K562 (cell line): Measurements from ENCODE around the gene FIS1. TPM values are rescaled to one million over a fixed set of nuclear protein-coding genes. Genes with fewer than 3 reads are reported as not detected.

Source experiments
- CTBP1 ChIP-seq: fragments of 450-650 bp; IDR thresholded peaks from 2 replicates; pipeline ENCODE4 v1.6.1; 2016; ENCODE audit warnings: borderline replicate concordance
- ELF4 ChIP-seq: fragments of 450-650 bp; formaldehyde crosslinking; IDR thresholded peaks from 2 replicates; pipeline ENCODE4 v1.4.0; 2022; ENCODE audit warnings: missing genetic modification characterization
- FOXA1 ChIP-seq: fragments of 450-650 bp; IDR thresholded peaks from 2 replicates; pipeline ENCODE4 v1.6.1; 2016; ENCODE audit warnings: mild to moderate bottlenecking, borderline replicate concordance
- GATA2 ChIP-seq: sonication (generic); formaldehyde crosslinking; IDR thresholded peaks from 2 replicates; pipeline ENCODE4 v1.4.0; 2020; ENCODE audit warnings: mild to moderate bottlenecking, missing genetic modification reagents
- KDM1A ChIP-seq, 2 experiments: fragments of 450-650 bp; IDR thresholded peaks; 2 replicates each; pipeline ENCODE4 v1.6.1; 2016; ENCODE audit warnings: mild to moderate bottlenecking in 2 of 2
- NELFE ChIP-seq: IDR thresholded peaks from 2 replicates; pipeline ENCODE4 v1.6.1; 2011; ENCODE audit warnings: mild to moderate bottlenecking; ENCODE audit not compliant: insufficient read depth, insufficient read length
- NFXL1 ChIP-seq: fragments of 450-650 bp; formaldehyde crosslinking; IDR thresholded peaks from 2 replicates; pipeline ENCODE4 v1.4.0; 2021; ENCODE audit warnings: mild to moderate bottlenecking
- NONO ChIP-seq, 2 experiments: fragments of 200-400 bp in 1 of 2; fragments of 450-650 bp in 1 of 2; formaldehyde crosslinking in 1 of 2; IDR thresholded peaks; 2 replicates each; pipeline ENCODE4 v1.6.1; 2017; ENCODE audit warnings: low read depth in 2 of 2, mild to moderate bottlenecking in 2 of 2, moderate library complexity in 2 of 2, low read length in 1 of 2
- NR2C1 ChIP-seq, 2 experiments: fragments of 450-650 bp; IDR thresholded peaks; 2 replicates each; pipeline ENCODE4 v1.6.1; 2017; ENCODE audit warnings: mild to moderate bottlenecking in 2 of 2, antibody characterized with exemption in 1 of 2, inconsistent platforms in 1 of 2, missing compliant biosample characterization in 1 of 2, missing genetic modification characterization in 1 of 2
- NR2F6 ChIP-seq: fragments of 450-650 bp; formaldehyde crosslinking; IDR thresholded peaks from 2 replicates; pipeline ENCODE4 v1.4.0; 2020; ENCODE audit warnings: mild to moderate bottlenecking
- PURB ChIP-seq: sonication (generic); formaldehyde crosslinking; IDR thresholded peaks from 2 replicates; pipeline ENCODE4 v1.9.0; 2021; ENCODE audit warnings: low read depth, mild to moderate bottlenecking, missing genetic modification reagents
- SAFB2 ChIP-seq: fragments of 200-400 bp; formaldehyde crosslinking; IDR thresholded peaks from 2 replicates; pipeline ENCODE4 v1.6.1; 2018; ENCODE audit warnings: borderline replicate concordance, low read length, low read depth, moderate library complexity; ENCODE audit not compliant: severe bottlenecking
- SIN3A ChIP-seq, 2 experiments: fragments of 150-350 bp in 1 of 2; IDR thresholded peaks; 2 replicates each; pipeline ENCODE4 v1.6.1; 2011 to 2016; ENCODE audit warnings: borderline replicate concordance in 2 of 2, low read depth in 2 of 2, low read length in 2 of 2, mild to moderate bottlenecking in 2 of 2, moderate library complexity in 2 of 2; ENCODE audit not compliant: control insufficient read depth in 1 of 2
- SLC30A9 ChIP-seq: fragments of 250-450 bp; sonication (Bioruptor Pico); IDR thresholded peaks from 2 replicates; pipeline ENCODE4 v1.8.0; 2022; ENCODE audit warnings: mild to moderate bottlenecking, moderate library complexity
- TCFL5 ChIP-seq: fragments of 250-450 bp; sonication (Bioruptor Pico); conservative IDR thresholded peaks from 2 replicates; pipeline ENCODE4 v1.6.1; 2021; ENCODE audit warnings: mild to moderate bottlenecking, moderate library complexity, matching md5 sums
- ZNF175 ChIP-seq: fragments of 200-800 bp; sonication (Bioruptor generic); IDR thresholded peaks from 2 replicates; pipeline ENCODE4 v1.6.1; 2016; ENCODE audit warnings: low read depth, mild to moderate bottlenecking, missing genetic modification characterization, missing compliant biosample characterization
- ZNF232 ChIP-seq: sonication (generic); formaldehyde crosslinking; IDR thresholded peaks from 2 replicates; pipeline ENCODE4 v1.8.0; 2022; ENCODE audit warnings: mild to moderate bottlenecking, missing genetic modification reagents
- ZNF274 ChIP-seq: IDR thresholded peaks from 2 replicates; pipeline ENCODE4 v1.6.1; 2011; ENCODE audit warnings: low read depth, mild to moderate bottlenecking, low read length, moderate library complexity, borderline replicate concordance
- ZNF282 ChIP-seq: sonication (generic); formaldehyde crosslinking; IDR thresholded peaks from 2 replicates; pipeline ENCODE4 v1.8.1; 2023; ENCODE audit warnings: missing genetic modification reagents
- ZNF445 ChIP-seq: fragments of 250-450 bp; sonication (Bioruptor Pico); IDR thresholded peaks from 2 replicates; pipeline ENCODE4 v1.4.0; 2020; ENCODE audit warnings: low read depth, mild to moderate bottlenecking, moderate library complexity
- ZNF57 ChIP-seq: fragments of 450-650 bp; formaldehyde crosslinking; IDR thresholded peaks from 2 replicates; pipeline ENCODE4 v1.4.0; 2020; ENCODE audit warnings: mild to moderate bottlenecking, moderate library complexity
- ZNF717 ChIP-seq: fragments of 250-450 bp; sonication (Bioruptor Pico); IDR thresholded peaks from 2 replicates; pipeline ENCODE4 v1.5.0; 2021
- ZNF785 ChIP-seq: fragments of 250-450 bp; sonication (Bioruptor Pico); IDR thresholded peaks from 2 replicates; pipeline ENCODE4 v1.4.0; 2020; ENCODE audit warnings: mild to moderate bottlenecking
- polyA plus RNA-seq, 8 experiments: library from polyadenylated mRNA; depleted of rRNA in 4 of 8; stranded (reverse) in 5 of 8; unstranded in 3 of 8; fragments of >200 nt; fragmentation: Nextera tagmentation in 2 of 8; fragmentation: Illumina TruSeq in 1 of 8; extraction: Ambion mirVana in 2 of 8; extraction: Trizol in 1 of 8; gene quantifications; 2 replicates each; pipeline versions ENCODE4 v1.2.1 to v1.2.3, GENCODE V29; 2011 to 2014; ENCODE audit warnings: inconsistent platforms in 1 of 8, missing spikeins in 1 of 8
- total RNA-seq, 7 experiments: library from RNA; depleted of rRNA in 6 of 7; stranded (reverse); fragments of >200 nt in 6 of 7; fragmentation: Illumina TruSeq in 2 of 7; extraction: Trizol in 2 of 7; gene quantifications; 2 replicates each; pipeline versions ENCODE4 v1.2.1 to v1.2.3, GENCODE V29; 2011 to 2021; ENCODE audit warnings: low replicate concordance in 1 of 7
- TF ChIP-seq, protein P1 (sequence below): fragments of 250-450 bp; sonication (Bioruptor Pico); IDR thresholded peaks from 2 replicates; pipeline ENCODE4 v1.4.0; 2020
- TF ChIP-seq, protein P2 (sequence below): sonication (generic); formaldehyde crosslinking; IDR thresholded peaks from 2 replicates; pipeline ENCODE4 v1.8.0; 2022; ENCODE audit warnings: mild to moderate bottlenecking, missing genetic modification reagents
- TF ChIP-seq, protein P3 (sequence below): fragments of 450-650 bp; IDR thresholded peaks from 2 replicates; pipeline ENCODE4 v1.6.1; 2016; ENCODE audit warnings: borderline replicate concordance

Gene FIS1
- total and polyA plus RNA-seq, 9 of the 15 experiments (the other 6 are each of a cell fraction or from before 2014, with no cell fraction given), result 86.0 to 257 (median 144) TPM

DNA sequence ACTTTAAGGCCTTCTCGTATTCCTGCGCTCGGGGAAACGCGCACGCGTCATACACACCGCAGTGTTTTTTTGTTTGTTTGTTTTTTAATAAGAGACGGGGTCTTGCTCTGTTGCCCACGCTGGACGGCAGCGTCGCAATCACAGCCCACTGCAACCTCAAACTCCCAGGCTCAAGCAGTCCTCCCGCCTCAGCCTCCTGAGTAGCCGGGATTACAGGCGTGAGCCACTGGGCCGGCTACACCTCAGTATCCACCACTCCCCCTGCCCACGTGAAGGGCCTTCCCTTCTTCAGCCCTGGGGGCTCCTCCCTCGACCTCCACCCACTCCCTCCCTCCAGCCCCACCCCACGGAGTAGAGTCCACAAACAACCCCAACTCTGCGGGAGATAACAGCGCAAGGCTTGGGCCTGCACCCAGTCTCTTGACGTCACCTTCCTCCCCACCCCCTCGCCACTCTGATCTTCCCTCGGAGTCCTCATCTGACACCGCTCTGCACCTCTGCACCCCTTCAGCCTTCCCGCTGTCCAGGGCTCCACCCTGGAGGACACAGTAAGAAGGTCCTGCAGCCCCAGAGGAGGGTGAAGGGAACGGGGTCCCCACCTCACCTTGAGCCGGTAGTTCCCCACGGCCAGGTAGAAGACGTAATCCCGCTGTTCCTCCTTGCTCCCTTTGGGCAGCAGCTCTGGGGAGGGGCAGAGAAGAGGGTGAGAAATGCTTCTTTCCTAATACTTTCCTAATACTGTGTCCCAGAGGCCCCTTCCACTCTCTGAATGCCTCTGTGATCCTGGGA lies 4.5 kb downstream of the FIS1 start (continued):
- TF ChIP-seq, protein P1, sequence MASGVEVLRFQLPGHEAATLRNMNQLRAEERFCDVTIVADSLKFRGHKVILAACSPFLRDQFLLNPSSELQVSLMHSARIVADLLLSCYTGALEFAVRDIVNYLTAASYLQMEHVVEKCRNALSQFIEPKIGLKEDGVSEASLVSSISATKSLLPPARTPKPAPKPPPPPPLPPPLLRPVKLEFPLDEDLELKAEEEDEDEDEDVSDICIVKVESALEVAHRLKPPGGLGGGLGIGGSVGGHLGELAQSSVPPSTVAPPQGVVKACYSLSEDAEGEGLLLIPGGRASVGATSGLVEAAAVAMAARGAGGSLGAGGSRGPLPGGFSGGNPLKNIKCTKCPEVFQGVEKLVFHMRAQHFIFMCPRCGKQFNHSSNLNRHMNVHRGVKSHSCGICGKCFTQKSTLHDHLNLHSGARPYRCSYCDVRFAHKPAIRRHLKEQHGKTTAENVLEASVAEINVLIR (CRISPR knock-in tag), result no peak
- TF ChIP-seq NR2C1 (IDR thresholded peaks at IDR 0.05), result no peak
- TF ChIP-seq NR2C1 (tag; IDR thresholded peaks at IDR 0.05), result no peak
- TF ChIP-seq GATA2, result 0 out of 2 replicates have a peak, but pooled peaks have one; percentile 43
- TF ChIP-seq NONO (IDR thresholded peaks at IDR 0.05; ENCODE audit: low read depth in 2 of 2, low read length in 1 of 2), result no peak
- TF ChIP-seq ZNF232 (CRISPR knock-in tag), result no peak
- no peak for TF ChIP-seq PURB
- TF ChIP-seq, protein P2, sequence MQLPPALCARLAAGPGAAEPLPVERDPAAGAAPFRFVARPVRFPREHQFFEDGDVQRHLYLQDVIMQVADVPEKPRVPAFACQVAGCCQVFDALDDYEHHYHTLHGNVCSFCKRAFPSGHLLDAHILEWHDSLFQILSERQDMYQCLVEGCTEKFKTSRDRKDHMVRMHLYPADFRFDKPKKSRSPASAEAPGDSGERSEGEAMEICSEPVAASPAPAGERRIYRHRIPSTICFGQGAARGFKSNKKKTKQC (CRISPR knock-in tag), result no peak
- no peak for TF ChIP-seq ZNF175 (CRISPR knock-in tag)
- TF ChIP-seq SIN3A (IDR thresholded peaks at IDR 0.05; ENCODE audit: borderline replicate concordance in 2 of 2, control insufficient read depth in 1 of 2, low read depth in 2 of 2, low read length in 2 of 2), result no peak; a peak in 1 of 4 replicates
- no peak for TF ChIP-seq NR2F6 (CRISPR knock-in tag)
- TF ChIP-seq ELF4, result no peak
- TF ChIP-seq KDM1A (IDR thresholded peaks at IDR 0.05), result peak in 1 of 2 experiments; percentile 56; a peak in 3 of 4 replicates
- TF ChIP-seq SLC30A9 (CRISPR knock-in tag), result no peak
- TF ChIP-seq ZNF785 (CRISPR knock-in tag), result no peak
- TF ChIP-seq ZNF57, result no peak
- no peak for TF ChIP-seq TCFL5 (CRISPR knock-in tag)
- no peak for TF ChIP-seq FOXA1
- TF ChIP-seq ZNF274, result no peak
- TF ChIP-seq SAFB2, result no peak
- TF ChIP-seq ZNF445 (CRISPR knock-in tag), result no peak
- TF ChIP-seq ZNF282 (CRISPR knock-in tag), result no peak
- no peak for TF ChIP-seq CTBP1
- TF ChIP-seq, protein P3, sequence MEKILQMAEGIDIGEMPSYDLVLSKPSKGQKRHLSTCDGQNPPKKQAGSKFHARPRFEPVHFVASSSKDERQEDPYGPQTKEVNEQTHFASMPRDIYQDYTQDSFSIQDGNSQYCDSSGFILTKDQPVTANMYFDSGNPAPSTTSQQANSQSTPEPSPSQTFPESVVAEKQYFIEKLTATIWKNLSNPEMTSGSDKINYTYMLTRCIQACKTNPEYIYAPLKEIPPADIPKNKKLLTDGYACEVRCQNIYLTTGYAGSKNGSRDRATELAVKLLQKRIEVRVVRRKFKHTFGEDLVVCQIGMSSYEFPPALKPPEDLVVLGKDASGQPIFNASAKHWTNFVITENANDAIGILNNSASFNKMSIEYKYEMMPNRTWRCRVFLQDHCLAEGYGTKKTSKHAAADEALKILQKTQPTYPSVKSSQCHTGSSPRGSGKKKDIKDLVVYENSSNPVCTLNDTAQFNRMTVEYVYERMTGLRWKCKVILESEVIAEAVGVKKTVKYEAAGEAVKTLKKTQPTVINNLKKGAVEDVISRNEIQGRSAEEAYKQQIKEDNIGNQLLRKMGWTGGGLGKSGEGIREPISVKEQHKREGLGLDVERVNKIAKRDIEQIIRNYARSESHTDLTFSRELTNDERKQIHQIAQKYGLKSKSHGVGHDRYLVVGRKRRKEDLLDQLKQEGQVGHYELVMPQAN, result 0 out of 2 replicates have a peak, but pooled peaks have one; percentile 25
- no peak for TF ChIP-seq ZNF717 (CRISPR knock-in tag)
- TF ChIP-seq NELFE, result no peak
- no peak for TF ChIP-seq NFXL1 (CRISPR knock-in tag)
